GM12865 (cell line): ENCODE data around the gene RNF224.

Source experiments
- DNase-seq: peaks from one replicate; pipeline ENCODE4 v3.0.0; 2010; ENCODE audit warnings: low read depth
- H3K4me3 ChIP-seq: 2 replicates; pipeline ENCODE4 v1.5.1; 2011; ENCODE audit warnings: mild to moderate bottlenecking, low read depth, low read length, control low read depth
- CTCF ChIP-seq: IDR thresholded peaks from 2 replicates; pipeline ENCODE4 v1.5.1; 2011; ENCODE audit warnings: low read length, control low read depth, low read depth, inconsistent platforms; ENCODE audit not compliant: insufficient read depth; ENCODE audit errors: missing control alignments

The RNF224 gene

GRCh38 chr9:137198902-137199283, 28.4 kb upstream of the RNF224 start:
- no peak for DNase-seq
- H3K4me3 ChIP-seq: no peak overlapping the region

GRCh38 chr9:137199411-137200121, 27.7 kb upstream of the RNF224 start:
- H3K4me3 ChIP-seq: peak overlapping the region; percentile 39
- no peak for DNase-seq
- no peak for TF ChIP-seq CTCF

More at GRCh38 chr9:137198902-137199283, 28.4 kb upstream of the RNF224 start:
- no peak for TF ChIP-seq CTCF

- H3K4me3 ChIP-seq: peak within 1 kb of the TSS; percentile 79
- DNase-seq: peak; percentile 100
- no peak for TF ChIP-seq CTCF
Measured at GRCh38 chr9:137200311-137201204, 26.7 kb upstream of the RNF224 start, which contains the start of gene TPRN. Gene TPRN (minus strand): TSS chr9:137200741. CDS start chr9:137200711, 30 bp downstream.

GRCh38 chr9:137201205-137201868, 26.0 kb upstream of the RNF224 start:
- DNase-seq: no peak
- TF ChIP-seq CTCF: no peak
- H3K4me3 ChIP-seq: peak overlapping the region; percentile 79

- TF ChIP-seq CTCF: no peak
- DNase-seq: no peak
- H3K4me3 ChIP-seq: no peak overlapping the region
Measured at GRCh38 chr9:137202966-137203365, 24.3 kb upstream of the RNF224 start.

GRCh38 chr9:137204731-137205125, 22.6 kb upstream of the RNF224 start:
- no peak for DNase-seq
- H3K4me3 ChIP-seq: peak overlapping the region; percentile 86
- TF ChIP-seq CTCF: no peak
